Tibial nerve (tissue), 4 donors: ENCODE results near the gene DHX8.

ENCODE experiments used
- EP300 ChIP-seq, 2 donors: sonication (generic); formaldehyde crosslinking; IDR thresholded peaks; one replicate each; pipeline ENCODE4 v1.6.1; 2017; ENCODE audit warnings: antibody characterized with exemption in 2 of 2, mild to moderate bottlenecking in 1 of 2
- TF ChIP-seq, protein P1 (sequence below), 5 experiments: fragments of 200-600 bp in 3 of 5; fragments of 450-650 bp in 2 of 5; sonication (generic) in 3 of 5; IDR thresholded peaks; one replicate each; pipeline ENCODE4 v1.5.1; 2016 to 2019; ENCODE audit warnings: antibody characterized with exemption in 5 of 5, mild to moderate bottlenecking in 3 of 5, moderate library complexity in 2 of 5

- TF ChIP-seq, protein P1, sequence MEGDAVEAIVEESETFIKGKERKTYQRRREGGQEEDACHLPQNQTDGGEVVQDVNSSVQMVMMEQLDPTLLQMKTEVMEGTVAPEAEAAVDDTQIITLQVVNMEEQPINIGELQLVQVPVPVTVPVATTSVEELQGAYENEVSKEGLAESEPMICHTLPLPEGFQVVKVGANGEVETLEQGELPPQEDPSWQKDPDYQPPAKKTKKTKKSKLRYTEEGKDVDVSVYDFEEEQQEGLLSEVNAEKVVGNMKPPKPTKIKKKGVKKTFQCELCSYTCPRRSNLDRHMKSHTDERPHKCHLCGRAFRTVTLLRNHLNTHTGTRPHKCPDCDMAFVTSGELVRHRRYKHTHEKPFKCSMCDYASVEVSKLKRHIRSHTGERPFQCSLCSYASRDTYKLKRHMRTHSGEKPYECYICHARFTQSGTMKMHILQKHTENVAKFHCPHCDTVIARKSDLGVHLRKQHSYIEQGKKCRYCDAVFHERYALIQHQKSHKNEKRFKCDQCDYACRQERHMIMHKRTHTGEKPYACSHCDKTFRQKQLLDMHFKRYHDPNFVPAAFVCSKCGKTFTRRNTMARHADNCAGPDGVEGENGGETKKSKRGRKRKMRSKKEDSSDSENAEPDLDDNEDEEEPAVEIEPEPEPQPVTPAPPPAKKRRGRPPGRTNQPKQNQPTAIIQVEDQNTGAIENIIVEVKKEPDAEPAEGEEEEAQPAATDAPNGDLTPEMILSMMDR (IDR thresholded peaks at IDR 0.05): no peak
- no peak for TF ChIP-seq EP300 (IDR thresholded peaks at IDR 0.05)
These were observed 43.3 kb downstream of the DHX8 start for GRCh38 chr17:43526886-43527648.
